SK-N-SH (cell line): ENCODE data around the gene ITM2B. TPM values are rescaled to one million over a fixed set of nuclear protein-coding genes. Genes with fewer than 3 reads are reported as not detected.

Experiments
- CTCF ChIA-PET: fragments of 300-600, 350-600 bp; formaldehyde crosslinking; extraction: SDS; loops from one replicate; lab custom pipeline; 2021; lab: Yijun Ruan, JAX
- POLR2A ChIA-PET: fragments of 350-600 bp; sonication (Branson Sonifier 250); formaldehyde crosslinking; extraction: SDS; loops from one replicate; lab custom pipeline; 2020; ENCODE audit warnings: antibody characterized with exemption, inconsistent platforms; lab: Yijun Ruan, JAX
- DNase-seq: peaks from one replicate; pipeline ENCODE4 v3.0.0; 2012
- H2AFZ ChIP-seq: fragments of 200-600 bp; sonication (generic); 2 replicates; pipeline ENCODE4 v1.8.1; 2016; ENCODE audit warnings: antibody characterized with exemption, mild to moderate bottlenecking, low read depth
- H3F3A ChIP-seq: fragments of 200-600 bp; sonication (generic); replicated peaks from 2 replicates; pipeline ENCODE3; 2016; ENCODE audit warnings: antibody characterized with exemption, mild to moderate bottlenecking; ENCODE audit not compliant: insufficient read depth
- H3K27ac ChIP-seq, 2 experiments: fragments of 200-500 bp in 1 of 2; fragments of 200-600 bp in 1 of 2; sonication (Bioruptor generic) in 1 of 2; sonication (generic), shearing (Covaris generic) in 1 of 2; 2 replicates each; pipeline versions ENCODE4 v1.5.1 to v1.6.1; 2014 to 2016; ENCODE audit warnings: low read depth in 2 of 2, inconsistent platforms in 1 of 2, low read length in 1 of 2, mild to moderate bottlenecking in 1 of 2, mixed read lengths in 1 of 2
- H3K27me3 ChIP-seq: fragments of 200-600 bp; sonication (generic), shearing (Covaris generic); 2 replicates; pipeline ENCODE4 v1.6.1; 2016; ENCODE audit warnings: mixed run types; ENCODE audit not compliant: insufficient read depth
- H3K36me3 ChIP-seq, 2 experiments: fragments of 200-500 bp in 1 of 2; fragments of 200-600 bp in 1 of 2; sonication (Bioruptor generic) in 1 of 2; sonication (generic) in 1 of 2; replicated peaks in 1 of 2; 2 replicates each; pipeline versions ENCODE3 to v1.5.1; 2014 to 2016; ENCODE audit warnings: low read length in 1 of 2, mild to moderate bottlenecking in 1 of 2; ENCODE audit not compliant: insufficient read depth in 2 of 2, control insufficient read depth in 1 of 2
- H3K4me1 ChIP-seq, 2 experiments: fragments of 200-500 bp in 1 of 2; fragments of 200-600 bp in 1 of 2; sonication (Bioruptor generic) in 1 of 2; sonication (generic), shearing (Covaris generic) in 1 of 2; 2 replicates each; pipeline versions ENCODE4 v1.5.1 to v1.6.1; 2014 to 2016; ENCODE audit warnings: low read depth in 1 of 2, low read length in 1 of 2, mixed run types in 1 of 2; ENCODE audit not compliant: insufficient read depth in 2 of 2, control insufficient read depth in 1 of 2
- H3K4me2 ChIP-seq: fragments of 200-600 bp; sonication (generic), shearing (Covaris generic); 2 replicates; pipeline ENCODE4 v1.6.1; 2017; ENCODE audit warnings: mixed run types
- H3K4me3 ChIP-seq, 2 experiments: fragments of 200-500 bp in 1 of 2; fragments of 200-600 bp in 1 of 2; sonication (Bioruptor generic) in 1 of 2; sonication (generic), shearing (Covaris generic) in 1 of 2; 2 replicates each; pipeline versions ENCODE4 v1.5.1 to v1.8.1; 2014 to 2016; ENCODE audit warnings: low read depth in 2 of 2, inconsistent platforms in 1 of 2, low read length in 1 of 2, mild to moderate bottlenecking in 1 of 2, mixed read lengths in 1 of 2, moderate library complexity in 1 of 2
- H3K79me2 ChIP-seq: fragments of 200-600 bp; sonication (generic); 2 replicates; pipeline ENCODE4 v1.8.1; 2017; ENCODE audit warnings: mild to moderate bottlenecking; ENCODE audit not compliant: insufficient read depth
- H3K9ac ChIP-seq: fragments of 200-600 bp; sonication (generic); 2 replicates; pipeline ENCODE4 v1.6.1; 2017; ENCODE audit warnings: mixed run types
- H3K9me2 ChIP-seq: fragments of 200-600 bp; sonication (generic); 2 replicates; pipeline ENCODE4 v1.6.1; 2017; ENCODE audit warnings: mixed run types
- H3K9me3 ChIP-seq: fragments of 200-600 bp; sonication (generic); 2 replicates; pipeline ENCODE4 v1.6.1; 2017; ENCODE audit warnings: mixed run types, mild to moderate bottlenecking, moderate library complexity
- H4K20me1 ChIP-seq: fragments of 200-600 bp; sonication (generic); 2 replicates; pipeline ENCODE4 v1.6.1; 2017; ENCODE audit warnings: mild to moderate bottlenecking, mixed run types; ENCODE audit not compliant: insufficient read depth
- EP300 ChIP-seq, 2 experiments: IDR thresholded peaks; 2 replicates each; pipeline versions ENCODE4 v1.4.0 to v1.6.1; 2012; ENCODE audit warnings: borderline replicate concordance in 1 of 2, low read depth in 1 of 2, low read length in 1 of 2
- FOXM1 ChIP-seq: IDR thresholded peaks from 2 replicates; pipeline ENCODE4 v1.4.0; 2012; ENCODE audit warnings: low read depth, mild to moderate bottlenecking
- GATA2 ChIP-seq: sonication (generic); formaldehyde crosslinking; IDR thresholded peaks from 2 replicates; pipeline ENCODE4 v1.5.0; 2020; ENCODE audit warnings: mild to moderate bottlenecking, missing genetic modification reagents
- IRF3 ChIP-seq: fragments of 150-350 bp; IDR thresholded peaks from 2 replicates; pipeline ENCODE4 v1.6.1; 2016; ENCODE audit warnings: mild to moderate bottlenecking, low read depth, low read length
- MAX ChIP-seq: IDR thresholded peaks from 2 replicates; pipeline ENCODE4 v1.4.0; 2012; ENCODE audit warnings: low read depth
- MXI1 ChIP-seq: IDR thresholded peaks from 2 replicates; pipeline ENCODE4 v1.6.1; 2012; ENCODE audit warnings: mild to moderate bottlenecking, low read depth, low read length, improper control_type of control experiment
- NFIC ChIP-seq: IDR thresholded peaks from 2 replicates; pipeline ENCODE4 v1.4.0; 2012; ENCODE audit warnings: borderline replicate concordance
- RAD21 ChIP-seq: IDR thresholded peaks from 2 replicates; pipeline ENCODE4 v1.6.1; 2012; ENCODE audit warnings: mild to moderate bottlenecking, low read length
- SMC3 ChIP-seq: IDR thresholded peaks from 2 replicates; pipeline ENCODE4 v1.6.1; 2012; ENCODE audit warnings: low read depth, low read length, improper control_type of control experiment
- TCF12 ChIP-seq: IDR thresholded peaks from 2 replicates; pipeline ENCODE4 v1.4.0; 2012
- USF1 ChIP-seq: IDR thresholded peaks from 2 replicates; pipeline ENCODE4 v1.4.0; 2012; ENCODE audit warnings: low read depth, borderline replicate concordance
- YY1 ChIP-seq: IDR thresholded peaks from 2 replicates; pipeline ENCODE4 v1.4.0; 2012; ENCODE audit warnings: low read depth, mild to moderate bottlenecking
- ZBTB33 ChIP-seq: IDR thresholded peaks from 2 replicates; pipeline ENCODE4 v1.4.0; 2012; ENCODE audit warnings: low read depth, borderline replicate concordance
- WGBS: methylation state at CpG from one replicate; pipeline ENCODE4 v1.1.6; 2017; ENCODE audit warnings: low lambda C conversion rate; 5-methylcytosine and 5-hydroxymethylcytosine counted together
- polyA plus RNA-seq, 3 experiments: library from polyadenylated mRNA; depleted of rRNA; stranded (reverse); fragments of >200 nt; gene quantifications; 2 replicates each; pipeline ENCODE4 v1.2.3, GENCODE V29; 2012

ITM2B gene
- polyA plus RNA-seq, 1 of the 3 experiments (the other 2 are of a cell fraction) = 184 TPM

- TF ChIP-seq FOXM1 (no peak), IRF3 (no peak), MXI1 (no peak), EP300 (IDR thresholded peaks at IDR 0.05; ENCODE audit: borderline replicate concordance in 1 of 2, low read depth in 1 of 2, low read length in 1 of 2) (no peak), SMC3 (no peak), NFIC (no peak), YY1 (no peak)
Observed at GRCh38 chr13:48294653-48295052, 61.6 kb downstream of the ITM2B start (continued).

- Histone ChIP-seq H2AFZ (no peak overlapping the region), H3K36me3 (no peaks in the 10 kb centered on the region), H3K9ac (no peak overlapping the region), H3K9me3 (no peaks in the 10 kb centered on the region), H3K9me2 (no peaks in the 10 kb centered on the region), H3K27me3 (no peaks in the 10 kb centered on the region), H3K27ac (no peak overlapping the region), H3F3A (no peaks in the 10 kb centered on the region), H3K4me3 (no peak overlapping the region), H3K4me2 (no peak overlapping the region), H4K20me1 (no peaks in the 10 kb centered on the region), H3K4me1 (no peaks in the 10 kb centered on the region), H3K79me2 (no peaks in the 10 kb centered on the region)
- TF ChIP-seq GATA2 (CRISPR knock-in tag) = no peak
- TF ChIP-seq MAX = no peak
- TF ChIP-seq USF1 = no peak
- no peak for TF ChIP-seq RAD21
- TF ChIP-seq EP300 (IDR thresholded peaks at IDR 0.05; ENCODE audit: borderline replicate concordance in 1 of 2, low read depth in 1 of 2, low read length in 1 of 2) = no peak
- TF ChIP-seq ZBTB33 = no peak
- TF ChIP-seq MXI1 = no peak
- TF ChIP-seq TCF12 = no peak
- no peak for DNase-seq
- CTCF ChIA-PET = no interaction called here
- POLR2A ChIA-PET = no interaction called here
- 86% methylated on average over 1 of the region's 1 CpG for WGBS
Observed at GRCh38 chr13:48295271-48295670, 62.3 kb downstream of the ITM2B start.
